HG02852 (cell line): ENCODE data around the gene SLC38A9.

Source experiments
- ATAC-seq: cut with Tn5 transposase; IDR thresholded peaks from one replicate; pipeline ENCODE4 v1.9.1; 2021; ENCODE audit warnings: mild to moderate bottlenecking, moderate library complexity; ENCODE audit not compliant: unreplicated experiment

The SLC38A9 gene

DNA sequence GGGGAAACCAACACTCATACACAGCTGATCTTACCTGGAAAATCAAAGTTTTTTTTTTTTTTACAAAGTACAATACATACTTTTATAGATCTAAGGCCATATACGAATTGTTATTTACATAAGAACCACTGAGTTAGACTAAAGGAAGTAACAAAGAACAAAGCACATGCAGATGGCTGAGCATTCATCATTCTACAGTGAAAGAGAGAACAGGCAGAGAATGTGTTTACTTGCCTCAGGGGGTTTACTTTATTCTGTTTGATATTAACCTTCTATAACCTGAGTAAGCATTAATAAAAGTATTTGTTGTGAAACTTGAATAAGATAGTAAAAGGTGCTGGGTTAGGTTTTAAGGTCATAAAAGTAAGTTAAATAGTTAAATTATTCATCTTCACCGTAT, 54.7 kb downstream of the SLC38A9 start:
- no peak for ATAC-seq

DNA sequence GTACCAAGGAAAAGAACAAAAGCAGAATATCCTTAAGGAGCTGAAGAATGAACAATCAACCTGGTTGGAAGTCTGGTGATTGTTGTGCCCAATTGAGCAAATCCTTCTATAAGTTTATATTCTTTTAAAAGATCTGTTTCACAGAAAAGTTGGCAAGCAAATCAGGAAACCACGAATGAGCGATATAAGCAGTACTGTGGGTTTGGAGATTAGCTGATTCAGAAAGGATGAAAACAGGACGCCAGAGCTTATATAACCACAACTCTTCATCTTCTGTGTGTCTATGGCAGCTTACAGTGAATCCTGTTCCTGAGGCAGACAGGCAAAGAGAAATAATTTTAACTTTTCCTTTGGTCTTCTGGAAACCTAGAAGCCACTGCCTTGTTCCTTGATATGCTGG, 61.7 kb downstream of the SLC38A9 start:
- ATAC-seq: no peak

DNA sequence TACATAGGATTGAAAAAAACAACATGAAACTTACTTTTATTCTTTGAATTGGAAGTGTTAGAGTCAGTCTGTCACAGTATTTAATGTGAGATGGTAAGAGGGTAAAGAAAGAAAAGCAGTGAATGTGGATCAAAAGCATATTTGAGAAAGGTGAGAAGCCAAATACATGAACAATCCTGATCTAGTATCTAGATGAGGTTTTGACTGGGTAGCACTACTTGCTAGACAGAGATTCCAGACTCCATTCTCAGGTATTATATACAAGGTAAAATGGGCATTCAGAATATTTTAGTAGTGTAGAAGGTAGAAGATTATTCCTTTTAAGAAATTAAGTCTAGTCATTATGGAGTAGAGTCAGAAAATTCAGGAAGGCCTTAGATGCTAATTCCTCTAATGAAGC, 62.2 kb downstream of the SLC38A9 start:
- no peak for ATAC-seq

DNA sequence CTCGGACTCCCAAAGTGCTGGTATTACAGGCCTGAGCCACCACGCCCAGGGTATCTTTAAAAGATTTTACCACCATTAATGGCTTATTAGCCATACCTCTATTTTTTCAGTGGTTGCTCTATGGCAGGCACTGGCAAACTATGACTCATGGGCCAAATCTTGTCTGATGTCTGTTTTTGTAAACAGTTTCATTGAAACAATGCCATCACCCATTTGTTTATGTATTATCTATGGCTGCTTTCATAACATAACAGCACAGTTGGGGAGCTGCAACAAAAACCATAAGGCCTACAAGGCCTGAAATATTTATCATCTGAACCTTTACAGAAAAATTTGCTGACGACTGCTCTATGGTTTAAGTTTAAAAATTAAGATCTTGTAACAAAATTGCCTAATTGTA, 66.8 kb downstream of the SLC38A9 start:
- ATAC-seq: no peak

DNA sequence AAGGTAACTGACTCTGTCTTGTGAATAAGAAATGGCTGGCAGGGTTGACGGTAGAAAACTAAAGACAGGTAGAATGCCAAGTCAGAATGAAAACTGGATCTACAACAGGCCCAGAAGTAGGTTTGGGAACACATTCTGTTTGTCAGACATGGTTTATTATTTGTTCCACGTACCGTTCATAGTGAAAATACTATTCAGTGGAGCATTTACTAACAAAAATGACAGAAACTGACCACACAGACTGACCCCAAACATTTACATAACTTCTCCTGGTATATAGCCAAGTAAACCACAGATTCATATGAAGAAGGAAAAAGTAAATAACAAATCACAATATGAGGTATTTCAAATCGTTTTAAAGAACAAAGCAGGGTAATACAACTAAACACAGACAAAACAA, 73.7 kb downstream of the SLC38A9 start:
- no peak for ATAC-seq

GRCh38 chr5:55638051-55638450, 74.1 kb downstream of the SLC38A9 start:
- no peak for ATAC-seq

DNA sequence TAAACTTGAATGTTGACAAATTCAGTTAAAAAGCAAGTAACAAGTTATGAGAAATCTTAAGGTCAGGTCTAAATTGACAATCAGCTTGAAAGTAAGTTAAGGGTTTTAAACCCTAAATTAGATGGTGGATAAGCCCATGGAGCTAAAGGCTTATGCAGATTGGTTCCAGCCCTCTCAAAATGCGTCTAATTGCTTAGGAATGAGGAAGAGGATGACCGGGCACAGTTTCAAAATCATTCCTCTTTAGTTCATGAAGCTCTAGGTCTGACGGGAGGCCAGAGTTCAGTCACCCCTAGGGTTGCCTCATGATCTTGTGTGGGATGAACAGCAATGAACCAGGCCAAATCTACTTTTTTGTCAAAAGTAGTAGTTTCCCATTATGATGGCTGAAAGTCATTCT, 75.4 kb downstream of the SLC38A9 start:
- no peak for ATAC-seq

DNA sequence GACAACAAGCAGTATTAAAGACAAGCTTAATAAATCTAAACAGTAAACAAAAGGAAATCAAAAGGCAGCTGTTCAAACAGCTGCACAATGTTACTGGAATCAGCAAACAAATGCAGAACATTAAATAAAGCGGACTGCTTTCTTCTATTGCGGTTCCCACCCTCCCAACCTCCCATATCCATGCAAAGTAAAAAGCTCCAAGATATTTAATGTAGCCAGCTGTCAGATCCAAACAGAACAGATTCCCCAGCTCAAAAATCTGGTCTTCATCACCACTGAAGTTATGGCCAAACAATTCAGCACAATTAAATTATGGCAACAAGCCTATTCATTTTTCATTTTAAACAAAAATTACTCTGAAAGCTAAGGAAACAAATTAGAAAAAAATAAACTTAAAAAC, 75.9 kb downstream of the SLC38A9 start:
- ATAC-seq: no peak

DNA sequence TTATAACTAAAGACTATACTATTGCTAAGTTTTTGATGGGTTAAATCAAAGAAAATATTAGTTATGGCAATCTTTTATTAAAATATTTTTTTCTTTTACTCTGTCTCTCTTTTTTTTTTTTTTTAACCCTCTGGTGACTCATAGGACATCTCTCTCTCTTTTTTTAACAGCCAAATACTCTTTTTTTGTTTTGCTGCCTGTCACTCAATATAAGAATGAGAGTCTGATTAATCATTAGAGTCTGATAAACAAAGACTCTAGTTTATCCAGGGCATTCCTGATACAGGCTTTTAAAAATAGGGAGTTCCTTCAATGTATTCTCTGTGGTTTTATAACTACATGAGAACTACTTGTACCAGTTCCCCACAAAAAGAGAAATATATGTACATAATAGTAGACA, 77.3 kb downstream of the SLC38A9 start:
- ATAC-seq: no peak

DNA sequence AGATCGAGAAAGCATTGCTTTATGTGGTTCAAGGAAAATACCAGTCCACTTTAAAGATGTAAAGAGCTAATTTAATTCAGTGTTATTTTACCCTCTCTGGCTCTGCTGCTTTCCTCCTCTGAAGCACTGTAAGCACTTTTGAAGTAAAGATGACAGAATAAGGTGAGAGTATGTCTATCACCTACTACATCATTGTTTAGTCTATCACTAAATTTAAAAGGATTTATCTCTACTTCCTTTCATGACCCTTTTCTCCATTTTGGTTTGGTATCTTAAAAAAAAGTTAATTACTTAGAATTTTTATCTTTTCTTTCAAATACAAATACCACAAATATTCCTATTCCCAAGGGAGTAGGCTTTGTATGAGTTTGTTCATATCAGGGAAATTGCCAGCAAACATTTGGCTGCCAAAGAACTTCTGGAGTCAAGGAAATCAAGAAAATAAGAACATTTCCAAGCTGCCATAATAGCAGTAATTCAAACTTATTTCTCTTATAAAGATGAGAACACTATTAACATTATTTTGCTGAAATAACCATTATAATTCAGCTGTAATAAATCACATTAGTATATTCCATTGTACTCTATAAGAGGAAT, 77.8 kb downstream of the SLC38A9 start:
- ATAC-seq: no peak

DNA sequence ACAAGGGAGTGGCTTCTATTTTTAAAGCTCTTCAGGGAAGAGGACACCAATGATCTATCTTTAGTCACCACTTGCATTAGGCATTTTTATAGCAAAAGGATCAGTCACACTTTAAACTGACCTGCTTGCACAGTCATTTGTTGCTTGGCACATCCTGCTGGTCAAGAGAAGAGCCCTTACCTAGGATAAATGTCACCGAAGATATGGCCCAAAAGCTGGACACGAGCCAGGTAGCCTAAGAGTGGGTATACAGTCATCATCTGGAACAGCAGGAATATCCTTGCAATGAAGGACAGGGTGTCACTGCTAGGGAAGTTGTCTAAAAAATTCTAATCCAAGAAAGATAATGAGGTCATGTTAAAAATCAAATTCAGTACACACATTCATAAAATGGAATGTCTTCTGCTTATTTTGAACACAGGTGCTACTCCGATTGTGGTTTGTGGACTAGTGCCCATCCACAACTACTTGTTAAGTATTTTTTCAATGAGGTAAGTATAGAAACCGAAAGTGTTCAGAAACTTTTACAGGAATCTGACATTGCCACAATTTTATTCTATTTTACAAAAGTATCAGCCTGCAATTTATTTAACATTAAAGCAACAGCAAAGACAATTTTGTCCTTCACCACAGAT, 78.4 kb downstream of the SLC38A9 start:
- no peak for ATAC-seq

DNA sequence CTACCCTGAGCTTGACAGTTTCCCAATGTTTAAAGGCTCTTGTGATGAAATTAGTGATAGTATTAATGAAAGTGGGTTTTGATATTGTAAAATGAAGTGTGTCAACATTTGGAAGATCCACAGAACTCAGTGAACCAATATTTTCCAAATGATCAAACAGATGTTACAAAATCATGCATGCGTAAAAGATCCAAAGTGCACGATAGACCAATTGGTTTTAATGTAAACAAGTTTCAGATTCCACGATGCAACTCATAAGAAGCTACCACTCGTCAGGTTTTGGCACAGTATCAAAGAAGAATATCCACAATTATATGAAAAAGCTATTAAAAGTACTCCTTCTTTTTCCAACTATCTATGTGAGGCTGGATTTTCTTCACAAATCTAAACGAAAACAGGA, 82.3 kb downstream of the SLC38A9 start:
- no peak for ATAC-seq

GRCh38 chr5:55626790-55627189, 85.3 kb downstream of the SLC38A9 start:
- ATAC-seq: no peak

DNA sequence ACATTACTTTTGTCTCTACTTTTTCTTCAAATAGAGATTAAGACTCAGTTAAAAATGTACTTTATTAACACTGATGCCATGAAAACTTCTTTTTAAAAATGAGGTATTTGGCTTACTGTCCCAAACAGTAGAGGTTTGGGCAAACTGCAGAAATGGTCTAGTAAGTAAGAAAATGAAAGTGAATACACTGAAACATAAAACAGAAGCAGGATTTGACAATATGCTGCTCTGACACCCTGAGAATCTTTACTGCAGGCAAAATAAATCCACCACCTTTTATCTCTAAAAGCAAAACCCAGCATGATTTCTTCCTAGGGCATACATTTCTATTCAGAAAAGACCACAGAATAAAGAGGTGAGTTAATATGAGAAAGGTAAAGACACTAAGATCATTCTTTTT, 86.2 kb downstream of the SLC38A9 start:
- ATAC-seq: no peak

- no peak for ATAC-seq
These were observed 86.6 kb downstream of the SLC38A9 start for GRCh38 chr5:55625589-55625909.

DNA sequence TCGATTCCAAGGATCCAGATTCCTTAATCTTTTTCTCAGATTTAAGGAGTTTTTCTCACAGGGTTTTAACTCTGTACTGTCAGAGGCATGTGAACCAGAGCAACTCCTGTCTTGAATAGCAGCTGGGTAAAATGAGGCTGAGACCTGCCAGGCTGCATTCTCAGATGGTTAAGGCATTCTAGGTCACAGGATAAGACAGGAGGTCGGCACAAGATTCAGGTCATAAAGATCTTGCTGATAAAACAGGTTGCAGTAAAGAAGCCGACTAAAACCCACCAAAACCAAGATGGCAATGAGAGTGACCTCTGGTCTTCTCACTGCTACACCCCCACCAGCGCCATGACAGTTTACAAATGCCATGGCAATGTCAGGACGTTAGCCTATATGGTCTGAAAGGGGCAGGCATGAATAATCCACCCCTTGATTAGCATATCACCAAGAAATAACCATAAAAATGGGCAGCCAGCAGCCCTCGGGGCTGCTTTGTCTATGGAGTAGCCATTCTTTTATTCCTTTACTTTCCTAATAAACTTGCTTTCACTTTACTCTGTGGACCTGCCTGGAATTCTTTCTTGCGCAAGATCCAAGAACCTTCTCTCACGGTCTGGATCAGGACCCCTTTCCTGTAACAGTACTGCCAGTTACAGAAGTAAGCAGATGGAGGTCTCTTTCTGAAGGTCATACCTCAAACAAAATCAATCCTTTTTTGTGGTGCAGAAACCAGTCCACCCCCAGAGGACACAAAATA, 87.1 kb downstream of the SLC38A9 start:
- no peak for ATAC-seq

- no peak for ATAC-seq
These were observed 88.3 kb downstream of the SLC38A9 start for GRCh38 chr5:55623789-55624188.

GRCh38 chr5:55622460-55622859, 89.7 kb downstream of the SLC38A9 start:
- no peak for ATAC-seq

GRCh38 chr5:55621229-55621628, 90.9 kb downstream of the SLC38A9 start:
- ATAC-seq: no peak

- no peak for ATAC-seq
These were observed 91.4 kb downstream of the SLC38A9 start for GRCh38 chr5:55620766-55621160.

DNA sequence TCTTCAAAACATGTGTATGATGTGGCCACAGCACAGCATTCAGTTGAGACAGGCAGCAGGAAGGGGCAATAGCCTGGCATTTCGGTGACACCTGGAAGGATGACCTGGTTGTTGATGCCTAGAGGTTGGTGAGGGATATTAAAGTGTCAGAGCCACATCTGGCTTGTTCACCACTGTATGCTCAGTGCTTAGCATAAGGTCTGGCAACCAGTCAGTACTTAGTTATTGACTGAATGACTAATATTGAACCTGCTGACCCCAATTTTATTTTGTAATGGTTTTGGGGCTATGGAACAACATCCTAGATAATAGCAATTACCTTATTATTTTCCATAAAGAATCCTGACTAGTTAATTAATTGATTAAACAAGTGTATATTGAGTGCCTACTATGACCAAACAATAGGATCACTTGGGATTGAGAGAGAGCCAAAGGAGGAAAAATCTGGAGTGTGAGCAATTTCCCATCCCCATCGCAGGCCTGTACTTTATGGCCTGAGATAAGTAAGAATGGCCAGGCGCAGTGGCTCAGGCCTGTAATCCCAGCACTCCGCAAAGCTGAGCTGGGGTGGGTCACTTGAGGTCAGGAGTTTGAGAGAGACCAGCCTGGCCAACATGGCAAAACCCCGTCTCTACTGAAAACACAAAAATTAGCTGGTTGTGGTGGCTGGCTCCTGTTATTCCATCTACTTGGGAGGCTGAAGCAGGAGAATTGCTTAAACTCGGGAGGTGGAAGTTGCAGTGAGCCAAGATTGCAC, 91.9 kb downstream of the SLC38A9 start:
- no peak for ATAC-seq

GRCh38 chr5:55618318-55618717, 93.8 kb downstream of the SLC38A9 start:
- no peak for ATAC-seq
